Lung (tissue), 16 donors: ENCODE data around the gene KCNQ4. TPM values are rescaled to one million over a fixed set of nuclear protein-coding genes. Genes with fewer than 3 reads are reported as not detected.
A peak's percentile ranks its signal among the peaks of the same experiment; 100 is the strongest.

ENCODE experiments used
- ATAC-seq: fragments of 200-7000 bp; cut with Tn5 transposase; one replicate; pipeline ENCODE4 v1.9.1; 2020; ENCODE audit warnings: moderate number of reproducible peaks; ENCODE audit not compliant: insufficient read depth, low FRiP score
- DNase-seq, 3 donors: peaks; one replicate each; pipeline ENCODE4 v3.0.0-alpha.2; 2013 to 2017
- H3K27ac ChIP-seq, 2 donors: one replicate each; pipeline ENCODE4 v1.5.1; 2013; ENCODE audit warnings: mild to moderate bottlenecking in 2 of 2, moderate library complexity in 2 of 2, control low read depth in 1 of 2, inconsistent platforms in 1 of 2, low read depth in 1 of 2, low read length in 1 of 2
- H3K27me3 ChIP-seq, 3 donors: one replicate each; pipeline ENCODE4 v1.5.1; 2013; ENCODE audit warnings: low read length in 2 of 3; ENCODE audit not compliant: control insufficient read depth in 3 of 3, insufficient read depth in 3 of 3
- H3K36me3 ChIP-seq, 4 donors: one replicate each; pipeline ENCODE4 v1.5.1; 2013; ENCODE audit warnings: low read length in 4 of 4, mild to moderate bottlenecking in 1 of 4, moderate library complexity in 1 of 4; ENCODE audit not compliant: control insufficient read depth in 4 of 4, insufficient read depth in 4 of 4
- H3K4me1 ChIP-seq, 5 donors: one replicate each; pipeline ENCODE4 v1.5.1; 2013; ENCODE audit warnings: low read length in 5 of 5, mild to moderate bottlenecking in 2 of 5, moderate library complexity in 1 of 5; ENCODE audit not compliant: control insufficient read depth in 5 of 5, insufficient read depth in 5 of 5
- H3K4me3 ChIP-seq: one replicate; pipeline ENCODE4 v1.5.1; 2013; ENCODE audit warnings: mild to moderate bottlenecking, control low read depth, moderate library complexity
- H3K9ac ChIP-seq, 2 donors: one replicate each; pipeline ENCODE4 v1.5.1; 2013; ENCODE audit warnings: low read length in 2 of 2, control low read depth in 1 of 2; ENCODE audit not compliant: insufficient read depth in 1 of 2
- H3K9me3 ChIP-seq, 4 donors: one replicate each; pipeline ENCODE4 v1.5.1; 2013; ENCODE audit warnings: low read length in 3 of 4, mild to moderate bottlenecking in 1 of 4, moderate library complexity in 1 of 4; ENCODE audit not compliant: control insufficient read depth in 4 of 4, insufficient read depth in 3 of 4
- WGBS, 2 donors: extraction: QIAGEN DNeasy Blood & Tissue Kit; methylation state at CpG; one replicate each; pipeline ENCODE4 v1.1.7; 2013; 5-methylcytosine and 5-hydroxymethylcytosine counted together
- long read RNA-seq, 5 donors: transcript quantifications; one replicate each; lab custom pipeline, GENCODE V29; 2026
- polyA plus RNA-seq, 2 donors: library from polyadenylated mRNA; stranded (reverse); fragments of 200-250 nt; gene quantifications; one replicate each; pipeline ENCODE4 v1.2.1, GENCODE V29; 2013
- total RNA-seq, 2 donors: library from RNA; depleted of rRNA in 1 of 2; stranded (reverse); fragments of >200 nt in 1 of 2; gene quantifications; one replicate each; pipeline ENCODE4 v1.2.1, GENCODE V29; 2014 to 2021
- TF ChIP-seq, protein P1 (sequence below): IDR thresholded peaks from 2 replicates; pipeline ENCODE4 v1.5.1; 2012; ENCODE audit warnings: mild to moderate bottlenecking; ENCODE audit errors: control extremely low read depth, extremely low read depth
- donor health status: control.
- donor health status: control.
- donor health status: Bipolar disorder and iron deficiency.
- donor health status: healthy.
- donor health status: DM: yes; HTN: yes; CAD: no.

KCNQ4 gene
- total RNA-seq (under 1 TPM; 0.63 to 0.98 TPM), polyA plus RNA-seq (under 1 TPM; 0.54 to 0.55 TPM)
- long read RNA-seq, donor 1 = 0 reads
- long read RNA-seq, donor 2 = 0 reads
- long read RNA-seq, donor 3 = 0 reads
- long read RNA-seq, donor 4 = 0 reads
- long read RNA-seq, donor 5 = 0 reads

DNA sequence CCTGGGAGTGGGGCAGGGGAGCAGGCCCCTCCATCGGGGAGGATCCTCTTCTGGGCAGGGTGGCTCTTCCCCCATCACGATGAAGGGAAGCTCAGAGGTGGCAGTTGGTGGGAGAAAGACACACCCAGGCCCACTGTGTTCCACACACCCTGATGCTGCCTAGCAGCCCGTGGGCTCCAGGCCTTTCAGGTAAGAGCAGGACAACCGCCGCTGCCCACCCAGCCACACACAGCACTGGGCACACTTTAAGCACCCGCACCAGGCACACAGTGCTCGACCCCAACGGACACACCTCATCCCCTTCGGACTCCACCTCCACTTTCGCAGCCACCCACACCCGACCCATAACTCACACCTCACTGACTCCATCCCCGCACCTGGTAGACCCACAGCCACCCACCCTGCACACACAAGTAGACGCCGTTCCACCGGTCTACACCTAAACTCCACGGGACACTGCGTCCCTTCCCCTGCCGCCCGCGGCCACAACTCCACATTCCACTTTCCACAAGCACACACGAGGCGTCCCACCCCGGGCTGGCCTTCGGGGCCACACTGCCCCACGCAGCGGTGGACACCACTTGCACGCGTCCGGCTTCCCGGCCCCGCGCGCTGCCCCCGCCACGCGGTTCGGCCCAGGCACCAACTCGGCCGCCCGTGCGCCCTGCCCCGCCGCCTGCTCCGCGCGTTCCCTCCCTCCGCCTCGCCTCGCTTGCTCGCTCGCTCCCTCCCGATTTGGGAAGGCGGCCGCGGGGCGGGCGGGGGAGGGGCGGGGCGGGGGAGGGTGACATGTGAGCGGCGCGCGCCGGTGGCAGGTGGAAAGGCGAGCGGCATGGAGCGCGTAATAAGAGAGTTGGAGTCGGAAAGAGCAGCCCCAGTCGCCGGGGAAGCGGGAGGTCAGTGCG lies at the start of gene KCNQ4:
Gene KCNQ4 (plus strand): TSS at position 787 of the 905 bp plus-strand sequence. CDS start 307 bp downstream, outside the sequence.
- H3K27me3 ChIP-seq = peaks cover 0 to 7% (median 0%) of the 10 kb centered on the region in 3 donors
- H3K9me3 ChIP-seq = no peaks in the 10 kb centered on the region
- DNase-seq (peak; percentile 46 to 72 (median 63)), ATAC-seq (peak; percentile 28)
- no peak within 1 kb of the TSS for H3K27ac ChIP-seq
- peak within 1 kb of the TSS; percentile 3 for H3K4me3 ChIP-seq
- TF ChIP-seq, protein P1, sequence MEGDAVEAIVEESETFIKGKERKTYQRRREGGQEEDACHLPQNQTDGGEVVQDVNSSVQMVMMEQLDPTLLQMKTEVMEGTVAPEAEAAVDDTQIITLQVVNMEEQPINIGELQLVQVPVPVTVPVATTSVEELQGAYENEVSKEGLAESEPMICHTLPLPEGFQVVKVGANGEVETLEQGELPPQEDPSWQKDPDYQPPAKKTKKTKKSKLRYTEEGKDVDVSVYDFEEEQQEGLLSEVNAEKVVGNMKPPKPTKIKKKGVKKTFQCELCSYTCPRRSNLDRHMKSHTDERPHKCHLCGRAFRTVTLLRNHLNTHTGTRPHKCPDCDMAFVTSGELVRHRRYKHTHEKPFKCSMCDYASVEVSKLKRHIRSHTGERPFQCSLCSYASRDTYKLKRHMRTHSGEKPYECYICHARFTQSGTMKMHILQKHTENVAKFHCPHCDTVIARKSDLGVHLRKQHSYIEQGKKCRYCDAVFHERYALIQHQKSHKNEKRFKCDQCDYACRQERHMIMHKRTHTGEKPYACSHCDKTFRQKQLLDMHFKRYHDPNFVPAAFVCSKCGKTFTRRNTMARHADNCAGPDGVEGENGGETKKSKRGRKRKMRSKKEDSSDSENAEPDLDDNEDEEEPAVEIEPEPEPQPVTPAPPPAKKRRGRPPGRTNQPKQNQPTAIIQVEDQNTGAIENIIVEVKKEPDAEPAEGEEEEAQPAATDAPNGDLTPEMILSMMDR = no peak
- 4% methylated on average over 61 to 73 of the region's 73 CpGs for WGBS, 2 donors
- no peaks in the 10 kb centered on the region for H3K36me3 ChIP-seq
- peaks cover 0 to 38% (median 10%) of the 10 kb centered on the region in 5 donors for H3K4me1 ChIP-seq
- H3K9ac ChIP-seq = no peak within 1 kb of the TSS

DNA sequence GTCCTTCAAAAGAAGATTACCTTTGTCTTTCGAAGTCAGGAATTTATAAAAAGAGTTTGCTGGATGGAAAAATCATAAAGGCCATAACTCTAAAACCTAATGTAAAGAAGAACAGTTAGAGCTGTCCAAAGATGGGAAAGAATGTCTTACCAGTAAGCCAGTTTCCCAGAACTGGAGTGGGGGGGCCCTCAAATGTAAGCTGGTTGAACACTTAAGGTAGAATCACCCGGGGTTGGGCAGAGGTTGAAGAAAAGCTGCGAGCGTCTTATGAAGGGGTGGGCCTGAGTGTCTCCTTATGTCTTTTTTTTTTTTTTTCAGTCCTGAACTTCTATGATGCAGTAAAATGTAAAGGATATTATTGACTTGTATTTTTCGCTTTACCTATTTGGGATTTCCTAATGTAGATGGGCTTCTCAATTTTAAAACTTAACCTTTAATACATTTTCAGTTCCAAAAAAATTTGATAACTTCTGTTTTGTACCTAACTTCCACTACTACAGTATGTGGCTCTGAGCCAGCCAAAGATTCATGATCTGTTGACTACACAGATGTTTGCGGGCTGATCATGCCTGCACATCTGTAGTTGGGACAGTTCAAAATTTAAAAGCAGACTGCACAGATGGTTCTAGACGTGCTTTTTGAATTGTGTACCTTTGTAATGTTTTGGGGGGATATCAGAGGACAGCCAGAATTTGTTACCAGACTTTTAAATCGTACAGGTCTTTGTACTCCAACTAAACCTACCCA lies 48.5 kb upstream of the KCNQ4 start:
- Histone ChIP-seq H3K4me1 (peaks cover 0 to 26% (median 0%) of the 10 kb centered on the region in 5 donors), H3K27ac (no peak overlapping the region)
- WGBS, 2 donors = 91 to 95% methylated on average over 8 of the region's 8 CpGs

DNA sequence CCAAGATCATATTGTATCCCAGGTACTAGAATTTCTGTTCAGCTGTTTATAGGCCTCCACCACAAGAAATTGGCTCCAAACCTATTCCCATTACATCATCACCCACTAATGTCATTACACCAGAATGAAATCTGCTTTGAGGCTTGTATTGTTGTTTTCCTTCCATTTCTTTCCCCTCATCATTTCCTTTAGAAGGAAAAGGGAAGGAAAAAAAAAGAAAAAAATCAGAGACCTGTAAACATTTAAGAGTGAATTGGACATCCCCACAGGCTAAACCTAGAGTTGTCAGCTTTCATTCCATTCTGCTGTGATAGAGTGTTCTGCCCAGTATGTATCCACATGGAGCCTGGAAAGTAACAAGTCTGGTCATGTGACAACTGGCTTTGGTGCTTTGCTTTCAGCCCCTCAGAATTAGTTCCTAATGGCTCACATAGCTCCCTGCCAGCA lies 47.5 kb upstream of the KCNQ4 start:
- no peak overlapping the region for H3K9ac ChIP-seq
- TF ChIP-seq, protein P1 = no peak
- peak in 2 of 3 donors; percentile 39 to 46 for DNase-seq
- peak overlapping the region in 1 of 2 donors; percentile 41 for H3K27ac ChIP-seq
- H3K9me3 ChIP-seq = no peaks in the 10 kb centered on the region
- no peaks in the 10 kb centered on the region for H3K27me3 ChIP-seq
- H3K36me3 ChIP-seq = peaks cover 7 to 15% (median 13%) of the 10 kb centered on the region in 4 donors
- H3K4me3 ChIP-seq = no peak overlapping the region
- peaks cover 0 to 31% (median 0%) of the 10 kb centered on the region in 5 donors for H3K4me1 ChIP-seq
- ATAC-seq = no peak

More for the DNA sequence above, 48.5 kb upstream of the KCNQ4 start:
- H3K4me3 ChIP-seq = no peak overlapping the region
- ATAC-seq = no peak
- TF ChIP-seq, protein P1 = no peak
- no peak overlapping the region for H3K9ac ChIP-seq
- no peaks in the 10 kb centered on the region for H3K9me3 ChIP-seq
- peaks cover 6 to 14% (median 12%) of the 10 kb centered on the region in 4 donors for H3K36me3 ChIP-seq
- no peaks in the 10 kb centered on the region for H3K27me3 ChIP-seq
- DNase-seq = no peak
